ENCODE measurements around the gene RNU11.

DNA sequence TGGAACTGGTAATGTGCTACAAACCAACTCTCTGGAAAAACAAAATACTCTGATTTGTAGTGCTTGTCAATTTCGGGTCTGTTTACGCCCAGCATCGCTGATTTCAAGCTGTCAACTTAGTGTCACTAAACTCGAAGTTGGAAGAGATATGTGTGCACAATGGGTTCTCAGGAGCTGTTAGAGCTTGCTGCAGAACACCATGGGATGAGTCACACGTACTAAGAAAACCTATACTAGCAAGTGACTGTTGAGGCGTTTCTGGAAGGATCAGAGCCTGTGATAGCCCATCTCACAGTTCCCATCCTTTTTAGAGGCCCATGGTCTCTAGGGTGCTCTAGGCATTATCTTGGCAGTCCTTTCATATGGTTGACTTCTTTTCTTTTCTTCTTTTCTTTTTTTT, 34.4 kb downstream of the RNU11 start:
- TF ChIP-seq, protein P1, sequence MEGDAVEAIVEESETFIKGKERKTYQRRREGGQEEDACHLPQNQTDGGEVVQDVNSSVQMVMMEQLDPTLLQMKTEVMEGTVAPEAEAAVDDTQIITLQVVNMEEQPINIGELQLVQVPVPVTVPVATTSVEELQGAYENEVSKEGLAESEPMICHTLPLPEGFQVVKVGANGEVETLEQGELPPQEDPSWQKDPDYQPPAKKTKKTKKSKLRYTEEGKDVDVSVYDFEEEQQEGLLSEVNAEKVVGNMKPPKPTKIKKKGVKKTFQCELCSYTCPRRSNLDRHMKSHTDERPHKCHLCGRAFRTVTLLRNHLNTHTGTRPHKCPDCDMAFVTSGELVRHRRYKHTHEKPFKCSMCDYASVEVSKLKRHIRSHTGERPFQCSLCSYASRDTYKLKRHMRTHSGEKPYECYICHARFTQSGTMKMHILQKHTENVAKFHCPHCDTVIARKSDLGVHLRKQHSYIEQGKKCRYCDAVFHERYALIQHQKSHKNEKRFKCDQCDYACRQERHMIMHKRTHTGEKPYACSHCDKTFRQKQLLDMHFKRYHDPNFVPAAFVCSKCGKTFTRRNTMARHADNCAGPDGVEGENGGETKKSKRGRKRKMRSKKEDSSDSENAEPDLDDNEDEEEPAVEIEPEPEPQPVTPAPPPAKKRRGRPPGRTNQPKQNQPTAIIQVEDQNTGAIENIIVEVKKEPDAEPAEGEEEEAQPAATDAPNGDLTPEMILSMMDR (IDR thresholded peaks at IDR 0.05) = no peak
- TF ChIP-seq POLR2A (IDR thresholded peaks at IDR 0.05) = no peak

All from prostate gland (tissue), 2 donors.